ENCODE data around the gene CDC26.
A peak's percentile ranks its signal among the peaks of the same experiment; 100 is the strongest.
"Not testable (repeated sequence)": the region's sequence is repeated elsewhere in the genome, so short reads cannot be mapped to it uniquely, and the experiment has no call there.

The CDC26 gene

GRCh38 chr9:113293285-113293878 lies 18.0 kb upstream of the CDC26 start:
- DNase-seq, result no peak

DNA sequence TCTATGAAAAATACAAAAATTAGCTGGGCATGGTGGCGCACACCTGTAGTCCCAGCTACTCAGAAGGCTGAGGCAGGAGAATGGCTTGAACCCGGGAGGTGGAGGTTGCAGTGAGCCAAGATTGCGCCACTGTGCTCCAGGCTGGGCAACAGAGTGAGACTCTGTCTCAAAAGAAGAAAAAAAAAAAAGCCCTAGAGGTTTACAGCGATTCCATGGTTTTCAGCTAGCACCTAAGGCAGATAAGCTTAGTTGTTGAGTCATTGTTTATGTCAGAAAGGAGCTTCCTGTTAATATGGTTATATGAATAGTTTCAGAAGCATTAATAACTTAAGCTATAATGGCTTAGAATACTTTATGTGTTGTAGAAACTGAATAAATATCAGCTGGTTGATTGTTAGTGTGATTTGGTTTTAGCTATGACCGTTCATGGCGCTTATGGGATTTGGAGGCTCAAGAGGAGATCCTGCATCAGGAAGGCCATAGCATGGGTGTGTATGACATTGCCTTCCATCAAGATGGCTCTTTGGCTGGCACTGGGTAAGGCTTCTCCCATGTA lies 14.8 kb upstream of the CDC26 start:
- no peak for DNase-seq

DNA sequence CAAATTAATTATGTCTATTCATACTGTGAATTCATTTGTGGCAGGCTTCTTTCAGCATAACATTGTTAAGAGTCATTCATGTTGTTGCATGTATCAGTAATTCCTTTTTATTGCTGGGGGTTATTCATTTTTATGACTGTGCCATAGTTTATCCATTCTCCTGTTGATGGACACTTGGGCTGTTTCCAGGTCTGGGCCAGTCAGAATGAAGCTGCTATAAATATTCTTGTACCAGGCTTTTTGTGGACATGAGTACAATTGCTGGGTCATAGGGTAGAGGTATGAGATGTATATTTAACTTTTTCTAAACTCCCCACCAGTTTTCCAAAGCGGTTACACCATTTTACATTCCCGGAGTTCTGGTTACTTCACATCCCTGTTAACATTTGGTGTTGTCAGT lies 13.7 kb upstream of the CDC26 start:
- no peak for DNase-seq

DNA sequence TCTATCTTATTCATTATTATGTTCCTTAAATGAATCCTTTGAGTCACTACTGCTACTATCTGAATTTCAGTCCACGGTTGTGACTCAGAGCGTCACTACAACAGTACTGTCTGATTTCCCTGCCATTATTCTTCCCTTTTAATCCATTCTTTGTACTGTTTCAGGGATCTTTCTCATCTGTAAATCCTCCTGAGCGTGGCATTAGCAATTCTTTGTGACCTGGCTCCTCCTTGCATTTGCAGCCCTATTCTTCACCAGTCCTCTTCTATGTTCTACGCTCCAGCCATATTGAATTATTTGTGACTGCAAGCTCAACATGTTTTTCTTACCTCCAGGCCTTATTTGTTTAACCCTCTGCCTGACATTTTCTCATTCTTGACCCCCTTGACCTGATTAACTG lies 6.0 kb upstream of the CDC26 start:
- DNase-seq, result no peak

DNA sequence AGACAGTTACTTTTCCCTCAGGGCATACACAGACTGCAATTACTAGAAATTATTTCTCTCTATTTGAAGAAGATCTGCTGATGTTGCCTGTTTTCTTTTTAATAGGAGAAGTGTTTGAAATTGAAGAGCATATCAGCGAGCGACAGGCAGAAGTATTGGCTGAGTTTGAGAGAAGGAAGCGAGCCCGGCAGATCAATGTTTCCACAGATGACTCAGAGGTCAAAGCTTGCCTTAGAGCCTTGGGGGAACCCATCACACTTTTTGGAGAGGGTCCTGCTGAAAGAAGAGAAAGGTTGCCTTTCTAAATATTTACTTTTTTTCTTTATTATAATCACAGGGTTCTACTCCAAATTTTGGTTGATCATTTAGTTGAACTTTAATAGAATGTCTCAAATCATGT lies 3.5 kb upstream of the CDC26 start:
- no peak for DNase-seq

GRCh38 chr9:113274474-113275156 lies 757 bp downstream of the CDC26 start:
- peak; percentile 35 for DNase-seq

GRCh38 chr9:113269871-113270270 lies 5.5 kb downstream of the CDC26 start:
- no peak for DNase-seq

- DNase-seq, result no peak
Observed at GRCh38 chr9:113269355-113269754, 6.0 kb downstream of the CDC26 start.

- DNase-seq, result no peak
Observed at GRCh38 chr9:113267911-113268566, 7.3 kb downstream of the CDC26 start.

DNA sequence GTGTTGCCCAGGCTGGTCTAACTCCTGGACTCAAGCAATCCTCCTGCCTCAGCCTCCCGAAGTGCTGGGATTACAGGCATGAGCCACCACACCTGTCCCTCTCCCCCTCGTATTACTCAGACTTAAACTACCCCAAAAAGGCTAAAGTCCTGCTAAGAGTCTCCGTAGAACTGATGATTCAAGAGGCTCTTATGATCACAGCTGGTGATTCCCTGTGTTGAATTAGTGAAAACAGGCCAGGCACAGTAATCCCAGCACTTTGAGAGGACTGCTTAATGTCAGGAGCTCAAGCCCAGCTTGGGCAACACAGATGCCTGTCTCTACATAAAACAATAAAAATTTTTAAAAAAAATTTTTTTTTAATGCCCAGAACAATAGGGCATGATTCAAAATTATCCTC lies 9.2 kb downstream of the CDC26 start:
- no peak for DNase-seq

DNA sequence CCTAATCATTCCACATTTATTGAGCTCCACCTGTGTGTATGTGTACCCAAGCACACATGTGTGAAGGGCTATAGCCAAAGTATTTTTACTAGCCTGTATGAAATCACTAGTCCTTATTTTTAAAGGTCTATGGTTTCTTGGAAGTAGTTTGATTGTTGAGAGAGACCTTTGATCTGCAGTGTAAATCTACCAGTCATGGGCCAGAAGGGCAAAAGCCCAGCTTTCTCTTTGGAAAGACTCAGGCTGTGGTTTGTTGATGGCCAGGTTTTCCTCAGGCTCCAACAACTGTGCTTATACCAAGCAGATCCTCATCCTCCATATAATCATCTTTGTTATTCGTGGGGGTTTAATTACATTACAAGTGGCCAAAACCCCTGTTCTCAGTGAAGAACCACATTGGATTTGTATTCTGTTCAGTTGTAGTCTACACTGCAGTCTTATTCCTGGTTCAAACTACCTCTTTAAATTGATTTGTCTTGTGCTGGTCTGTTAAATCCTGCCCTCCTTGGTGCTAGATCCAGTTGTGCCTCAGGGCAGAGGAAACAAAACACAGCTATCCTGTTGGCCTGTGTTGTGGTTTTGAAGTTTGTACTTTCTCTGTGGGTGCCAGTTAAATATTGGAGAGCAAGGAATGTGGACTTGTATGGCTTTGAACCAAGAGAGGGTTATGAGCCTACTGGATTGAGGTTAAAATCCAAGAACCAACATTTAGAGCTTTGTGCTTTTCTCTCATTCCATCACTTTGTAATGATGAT lies 13.3 kb downstream of the CDC26 start:
- no peak for DNase-seq

GRCh38 chr9:113258282-113258681 lies 17.1 kb downstream of the CDC26 start:
- DNase-seq, result no peak

GRCh38 chr9:113257863-113258262 lies 17.5 kb downstream of the CDC26 start:
- DNase-seq, result no peak

GRCh38 chr9:113255438-113255837 lies 19.9 kb downstream of the CDC26 start:
- DNase-seq, result no peak

DNA sequence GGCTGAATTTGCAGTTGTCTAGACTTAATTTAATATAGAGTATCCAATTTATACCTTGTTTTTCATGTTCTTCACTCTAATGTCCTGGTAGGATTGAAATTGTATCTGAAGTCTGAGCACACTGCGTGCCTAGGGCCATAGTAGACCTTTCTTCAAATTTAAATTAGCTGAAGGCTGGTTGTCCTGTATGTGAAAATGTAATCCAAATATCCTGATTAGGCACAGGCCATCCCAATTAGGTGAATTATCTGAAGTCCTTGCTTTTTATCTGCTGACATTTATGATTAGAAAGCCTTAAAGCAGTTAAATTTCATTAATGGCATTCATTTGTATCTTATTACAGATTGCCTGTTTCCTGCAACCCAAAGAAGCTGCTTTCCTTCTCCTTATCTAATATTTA lies 20.4 kb downstream of the CDC26 start:
- DNase-seq, result no peak

GRCh38 chr9:113250807-113251206 lies 24.6 kb downstream of the CDC26 start:
- DNase-seq, result no peak

GRCh38 chr9:113249661-113250060 lies 25.7 kb downstream of the CDC26 start:
- DNase-seq, result not testable (repeated sequence)

DNA sequence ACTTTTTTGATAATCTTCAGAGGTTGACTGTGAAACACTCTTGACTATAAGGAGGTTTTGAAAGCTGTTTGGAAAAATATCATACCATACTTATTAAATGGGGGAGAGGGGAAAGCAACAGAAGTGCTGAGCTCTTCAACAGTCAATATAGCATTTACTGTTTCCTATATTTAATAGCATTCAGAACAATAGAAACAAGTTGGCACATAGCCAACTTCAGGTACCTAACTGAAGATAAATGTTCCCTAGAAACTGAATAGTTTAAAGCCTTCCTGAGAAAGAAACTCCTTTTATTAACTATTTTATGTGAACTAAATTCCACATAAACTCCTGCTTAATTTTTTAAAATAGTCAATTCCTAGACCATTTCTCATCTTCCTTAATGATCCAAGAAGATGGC lies 27.7 kb downstream of the CDC26 start:
- no peak for DNase-seq

DNA sequence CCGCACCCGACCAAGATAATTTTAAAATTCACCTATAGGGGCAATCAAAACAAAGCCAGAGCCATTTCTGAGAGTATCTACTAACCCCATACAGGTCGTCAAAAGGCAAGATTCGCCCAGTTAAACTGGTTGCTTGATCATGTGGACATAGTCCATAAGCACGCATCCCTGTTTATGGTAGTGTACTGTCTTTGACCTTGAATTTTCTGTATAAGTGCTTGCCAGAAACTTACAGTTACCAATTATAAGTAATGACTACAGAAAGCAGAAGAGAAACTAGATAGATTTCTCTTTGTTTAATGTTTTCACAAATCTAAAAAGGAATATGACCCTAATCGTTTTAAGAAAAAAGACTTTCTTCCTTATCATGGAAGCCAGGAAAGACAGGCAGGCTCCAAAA lies 28.4 kb downstream of the CDC26 start:
- no peak for DNase-seq

DNA sequence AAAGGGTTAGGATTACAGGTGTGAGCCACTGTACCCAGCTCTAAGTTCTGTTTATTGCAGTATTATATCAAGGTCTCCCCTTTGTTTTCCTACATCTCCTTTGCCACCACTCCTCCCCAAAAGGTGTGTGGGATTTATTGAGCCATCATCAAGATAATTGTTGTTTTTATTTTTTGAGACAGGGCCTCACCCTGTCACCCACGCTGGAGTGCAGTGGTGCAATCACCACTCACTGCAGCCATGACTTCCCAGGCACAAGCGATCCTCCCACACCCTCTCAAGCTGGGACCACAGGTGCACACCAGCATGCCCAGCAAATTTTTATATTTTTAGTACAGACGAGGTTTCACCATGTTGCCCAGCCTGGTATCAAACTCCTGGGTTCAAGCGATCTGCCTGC lies 29.5 kb downstream of the CDC26 start:
- no peak for DNase-seq

- no peak for DNase-seq
Observed at GRCh38 chr9:113244556-113244955, 30.8 kb downstream of the CDC26 start.

DNA sequence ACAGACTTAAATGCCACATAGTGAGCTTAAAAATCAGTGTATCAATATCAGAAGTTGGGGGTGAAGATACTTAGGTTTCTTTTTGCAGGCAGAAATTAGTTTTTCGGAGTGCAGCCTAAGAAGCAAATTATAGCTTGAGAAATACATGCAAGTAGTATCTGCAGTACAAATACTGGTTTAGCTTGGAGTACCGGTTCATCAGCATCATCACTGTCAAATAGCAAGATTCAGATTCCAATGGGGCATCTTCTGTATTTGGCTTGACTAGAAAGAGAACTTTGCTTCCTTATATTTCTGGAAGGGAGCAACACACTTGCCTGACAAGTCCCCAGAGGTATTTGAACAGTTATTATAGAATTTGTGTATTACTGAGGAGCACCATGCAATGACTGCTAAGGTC lies 34.2 kb downstream of the CDC26 start:
- DNase-seq, result no peak

DNA sequence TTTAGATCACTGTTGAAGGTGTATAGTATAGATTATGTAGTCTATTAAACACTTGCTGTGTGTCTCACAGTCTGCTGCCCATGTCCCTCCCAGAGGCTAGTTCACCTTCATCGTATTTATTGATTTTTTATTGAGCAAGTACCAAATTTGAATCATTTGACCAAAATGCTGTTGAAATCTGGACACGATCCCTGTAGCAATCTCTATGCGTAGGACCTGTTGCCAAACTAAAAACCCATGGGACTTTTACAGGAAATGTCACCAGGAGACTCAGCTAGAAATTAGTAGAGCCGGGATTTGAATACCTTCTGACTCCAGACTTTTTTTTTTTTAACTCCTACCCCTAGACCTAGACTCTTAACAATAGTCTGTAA lies 36.5 kb downstream of the CDC26 start:
- DNase-seq, result no peak
